Keratinocyte (primary cell): ENCODE results near the gene SFMBT1.

ENCODE experiments used
- CTCF ChIP-seq, 3 experiments: IDR thresholded peaks in 1 of 3; conservative IDR thresholded peaks in 1 of 3; optimal IDR thresholded peaks in 1 of 3; 2 replicates in 2 of 3; 3 replicates in 1 of 3; pipeline versions ENCODE3 to v1.5.1; 2011; ENCODE audit warnings: low read length in 3 of 3, mild to moderate bottlenecking in 3 of 3, moderate library complexity in 2 of 3, control low read depth in 1 of 3, inconsistent platforms in 1 of 3; ENCODE audit not compliant: insufficient read depth in 2 of 3; ENCODE audit errors: extremely low read depth in 1 of 3
- EZH2 ChIP-seq: IDR thresholded peaks from one replicate; pipeline ENCODE4 v1.6.1; 2012; ENCODE audit warnings: inconsistent platforms, mild to moderate bottlenecking, low read length, moderate library complexity

DNA sequence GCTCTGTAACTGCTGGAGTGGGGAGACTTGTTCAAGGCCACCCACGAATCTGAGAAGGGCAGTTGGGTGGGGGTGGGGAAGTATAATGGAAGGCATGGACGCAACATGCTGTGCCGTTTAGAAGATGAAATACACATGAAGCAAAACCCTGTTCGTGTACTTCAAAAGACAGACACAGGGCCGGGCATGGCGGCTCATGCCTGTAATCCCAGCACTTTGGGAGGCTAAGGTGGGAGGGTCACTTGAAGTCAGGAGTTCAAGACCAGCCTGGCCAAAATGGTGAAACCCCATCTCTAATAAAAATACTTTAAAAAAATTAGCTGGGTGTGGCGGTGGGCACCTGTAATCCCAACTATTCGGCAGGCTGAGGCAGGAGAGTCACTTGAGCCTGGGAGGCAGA, 36.9 kb upstream of the SFMBT1 start:
- TF ChIP-seq CTCF (optimal IDR thresholded peaks at IDR 0.05 in 1 of 3, IDR thresholded peaks at IDR 0.05 in 1 of 3, conservative IDR thresholded peaks at IDR 0.05 in 1 of 3; ENCODE audit: extremely low read depth in 1 of 3, insufficient read depth in 2 of 3, low read length in 3 of 3) = no peak
- no peak for TF ChIP-seq EZH2
